Mesendoderm (in vitro differentiated cells): Measurements from ENCODE around the gene PTGER3.

Experiments
- DNase-seq: peaks from one replicate; pipeline ENCODE4 v3.0.0; 2013
- H2AK5ac ChIP-seq: 2 replicates; pipeline ENCODE4 v1.6.1; 2013; ENCODE audit warnings: low read length, inconsistent platforms
- H2BK120ac ChIP-seq: 2 replicates; pipeline ENCODE4 v1.6.1; 2013; ENCODE audit warnings: low read depth, mild to moderate bottlenecking, low read length, moderate library complexity, mixed read lengths
- H2BK15ac ChIP-seq: replicated peaks from 2 replicates; pipeline ENCODE4 v1.6.1; 2013; ENCODE audit warnings: low read depth, mild to moderate bottlenecking, moderate library complexity
- H2BK5ac ChIP-seq: 2 replicates; pipeline ENCODE4 v1.6.1; 2013; ENCODE audit warnings: low read length, inconsistent platforms
- H3K18ac ChIP-seq: 2 replicates; pipeline ENCODE4 v1.6.1; 2013; ENCODE audit warnings: mild to moderate bottlenecking, low read length, mixed read lengths
- H3K23ac ChIP-seq: one replicate; pipeline ENCODE4 v1.6.1; 2013; ENCODE audit warnings: low read length
- H3K27ac ChIP-seq: 2 replicates; pipeline ENCODE4 v1.5.1; 2013; ENCODE audit warnings: low read depth, mild to moderate bottlenecking, inconsistent platforms, low read length, moderate library complexity
- H3K27me3 ChIP-seq: 2 replicates; pipeline ENCODE4 v1.6.1; 2013; ENCODE audit warnings: low read length, control low read depth, mild to moderate bottlenecking, inconsistent platforms; ENCODE audit not compliant: insufficient read depth, poor library complexity
- H3K36me3 ChIP-seq: 2 replicates; pipeline ENCODE4 v1.6.1; 2013; ENCODE audit warnings: low read length, inconsistent platforms; ENCODE audit not compliant: control insufficient read depth, insufficient read depth
- H3K4ac ChIP-seq: one replicate; pipeline ENCODE4 v1.6.1; 2013; ENCODE audit warnings: low read depth, mild to moderate bottlenecking, low read length, moderate library complexity
- H3K4me1 ChIP-seq: 2 replicates; pipeline ENCODE4 v1.6.1; 2013; ENCODE audit warnings: low read depth, low read length, inconsistent platforms; ENCODE audit not compliant: control insufficient read depth
- H3K4me2 ChIP-seq: 2 replicates; pipeline ENCODE4 v1.6.1; 2013; ENCODE audit warnings: low read length
- H3K4me3 ChIP-seq: 2 replicates; pipeline ENCODE4 v1.5.1; 2013; ENCODE audit warnings: mild to moderate bottlenecking, low read length
- H3K56ac ChIP-seq: one replicate; pipeline ENCODE4 v1.6.1; 2013; ENCODE audit warnings: low read length
- H3K79me1 ChIP-seq: 2 replicates; pipeline ENCODE4 v1.6.1; 2013; ENCODE audit warnings: low read length, inconsistent platforms
- H3K79me2 ChIP-seq: 2 replicates; pipeline ENCODE4 v1.6.1; 2013; ENCODE audit warnings: mild to moderate bottlenecking, low read length; ENCODE audit not compliant: control insufficient read depth, insufficient read depth
- H3K9ac ChIP-seq: 2 replicates; pipeline ENCODE4 v1.6.1; 2013; ENCODE audit warnings: low read length, inconsistent platforms
- H4K5ac ChIP-seq: one replicate; pipeline ENCODE4 v1.6.1; 2013; ENCODE audit warnings: low read length
- H4K8ac ChIP-seq: one replicate; pipeline ENCODE4 v1.6.1; 2013; ENCODE audit warnings: low read depth, mild to moderate bottlenecking, control low read depth, low read length, moderate library complexity
- WGBS: extraction: QIAGEN DNeasy Blood & Tissue Kit; methylation state at CpG from one replicate; pipeline ENCODE4 v1.1.7; 2013; ENCODE audit warnings: low lambda C conversion rate, missing lambda C conversion rate; ENCODE audit not compliant: insufficient coverage; ENCODE audit errors: extremely low coverage; 5-methylcytosine and 5-hydroxymethylcytosine counted together

The PTGER3 gene

DNA sequence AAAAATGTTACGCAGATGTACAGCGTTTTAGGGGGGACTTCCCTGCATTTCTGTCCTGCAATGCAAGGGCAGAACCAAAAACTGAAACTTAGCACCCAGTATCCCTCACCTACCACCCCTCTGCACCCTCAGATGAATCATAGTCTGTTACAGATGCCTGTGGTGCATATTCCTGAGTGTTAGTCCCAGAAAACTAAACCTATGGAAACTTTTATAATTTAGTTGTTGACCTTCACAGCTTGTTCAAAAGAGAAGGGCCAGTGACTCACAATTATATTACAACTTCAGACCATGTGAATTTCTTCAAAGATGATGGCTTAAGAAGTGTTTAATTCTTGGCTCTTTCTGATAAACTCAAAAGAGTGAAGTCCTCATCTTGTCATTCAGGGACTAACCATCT is 5.8 kb downstream of the PTGER3 start:
- H2BK15ac ChIP-seq, result no peak overlapping the region
- no peak overlapping the region for H3K4me2 ChIP-seq
- no peak overlapping the region for H2BK5ac ChIP-seq
- H4K5ac ChIP-seq, result no peak overlapping the region
- H3K18ac ChIP-seq, result no peak overlapping the region
- H2BK120ac ChIP-seq, result no peak overlapping the region
- H3K36me3 ChIP-seq, result no peaks in the 10 kb centered on the region
- no peaks in the 10 kb centered on the region for H3K27me3 ChIP-seq
- no peak overlapping the region for H3K4me3 ChIP-seq
- no peak overlapping the region for H3K23ac ChIP-seq
- H2AK5ac ChIP-seq, result no peak overlapping the region
- no peak overlapping the region for H4K8ac ChIP-seq
- no CpG with 5 or more reads among the region's 2 CpGs for WGBS
- H3K4me1 ChIP-seq, result no peaks in the 10 kb centered on the region
- H3K4ac ChIP-seq, result no peak overlapping the region
- no peaks in the 10 kb centered on the region for H3K79me1 ChIP-seq
- DNase-seq, result no peak
- H3K9ac ChIP-seq, result no peak overlapping the region
- H3K56ac ChIP-seq, result no peak overlapping the region
- no peak overlapping the region for H3K27ac ChIP-seq
- no peaks in the 10 kb centered on the region for H3K79me2 ChIP-seq

DNA sequence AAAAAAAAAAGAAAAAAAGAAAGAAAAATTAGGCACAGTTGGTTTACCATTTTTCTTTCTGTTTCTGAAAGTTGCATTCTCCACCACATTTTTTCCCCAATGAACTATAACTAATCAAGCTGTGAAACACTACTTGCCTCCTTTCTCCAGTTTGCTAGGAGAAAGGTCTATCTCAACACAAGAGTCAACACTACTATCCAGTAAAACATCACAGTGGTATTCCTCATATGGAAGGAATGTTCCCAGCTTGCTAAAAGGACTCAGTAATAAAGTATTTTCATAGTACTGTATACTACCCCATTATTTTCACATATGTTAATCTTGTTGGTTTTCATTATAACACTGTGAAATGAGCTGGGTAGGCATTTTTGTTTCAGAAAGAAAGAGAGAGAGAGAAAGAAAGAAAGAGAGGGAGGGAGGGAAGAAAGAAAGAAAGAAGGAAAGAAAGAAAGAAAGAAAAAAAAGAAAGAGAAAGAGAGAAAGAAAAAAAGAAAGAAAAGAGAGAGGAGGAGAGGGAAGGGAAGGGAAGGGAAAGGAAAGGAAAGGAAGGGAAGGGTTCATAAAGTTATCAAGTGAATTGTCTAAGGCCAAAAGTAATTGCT is 7.9 kb downstream of the PTGER3 start:
- Histone ChIP-seq H2BK120ac (no peak overlapping the region), H3K27me3 (no peaks in the 10 kb centered on the region), H2BK5ac (no peak overlapping the region), H3K79me2 (no peaks in the 10 kb centered on the region), H3K9ac (no peak overlapping the region), H3K23ac (no peak overlapping the region), H2AK5ac (no peak overlapping the region), H2BK15ac (no peak overlapping the region), H3K18ac (no peak overlapping the region), H3K4ac (no peak overlapping the region), H3K27ac (no peak overlapping the region), H3K4me2 (no peak overlapping the region), H3K4me3 (no peak overlapping the region), H3K79me1 (no peaks in the 10 kb centered on the region), H3K36me3 (no peaks in the 10 kb centered on the region), H4K5ac (no peak overlapping the region), H4K8ac (no peak overlapping the region), H3K56ac (no peak overlapping the region), H3K4me1 (no peaks in the 10 kb centered on the region)
- DNase-seq, result no peak

DNA sequence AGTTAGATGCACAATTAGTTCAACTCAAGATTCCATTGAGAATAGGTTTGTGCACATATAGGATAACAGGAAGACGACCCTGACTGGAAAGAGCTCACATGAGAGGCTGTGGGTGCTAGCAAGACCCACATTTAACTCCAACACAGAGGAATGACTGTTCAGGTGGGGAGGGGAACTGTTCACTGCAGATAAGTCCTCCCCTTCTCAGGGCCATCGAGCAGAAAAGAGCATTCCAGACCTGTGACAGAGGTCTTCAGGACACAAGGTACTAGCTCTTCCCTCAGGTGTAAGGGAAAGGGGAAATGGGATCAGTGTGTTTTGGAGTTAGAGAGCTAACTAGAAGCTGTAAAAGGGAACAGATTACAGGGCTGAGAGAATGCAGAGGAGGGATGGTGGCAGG is 8.7 kb downstream of the PTGER3 start:
- H3K27me3 ChIP-seq, result no peaks in the 10 kb centered on the region
- H2BK120ac ChIP-seq, result no peak overlapping the region
- DNase-seq, result no peak
- no peak overlapping the region for H3K4me3 ChIP-seq
- no peaks in the 10 kb centered on the region for H3K36me3 ChIP-seq
- H3K4me2 ChIP-seq, result no peak overlapping the region
- H4K5ac ChIP-seq, result no peak overlapping the region
- no peaks in the 10 kb centered on the region for H3K79me2 ChIP-seq
- H4K8ac ChIP-seq, result no peak overlapping the region
- H3K56ac ChIP-seq, result no peak overlapping the region
- no peak overlapping the region for H3K18ac ChIP-seq
- WGBS, result no CpG with 5 or more reads among the region's 2 CpGs
- H2BK15ac ChIP-seq, result no peak overlapping the region
- H3K79me1 ChIP-seq, result no peaks in the 10 kb centered on the region
- no peak overlapping the region for H3K27ac ChIP-seq
- no peak overlapping the region for H2BK5ac ChIP-seq
- H3K23ac ChIP-seq, result no peak overlapping the region
- no peaks in the 10 kb centered on the region for H3K4me1 ChIP-seq
- no peak overlapping the region for H3K9ac ChIP-seq
- H3K4ac ChIP-seq, result no peak overlapping the region
- no peak overlapping the region for H2AK5ac ChIP-seq

GRCh38 chr1:71037829-71038620 is 9.6 kb downstream of the PTGER3 start:
- no peak for DNase-seq
- H3K27ac ChIP-seq, result no peak overlapping the region
- no peak overlapping the region for H3K4ac ChIP-seq
- H2AK5ac ChIP-seq, result no peak overlapping the region
- H3K56ac ChIP-seq, result no peak overlapping the region
- no peaks in the 10 kb centered on the region for H3K79me1 ChIP-seq
- no peak overlapping the region for H2BK15ac ChIP-seq
- H4K8ac ChIP-seq, result no peak overlapping the region
- WGBS, result no CpG with 5 or more reads among the region's 2 CpGs
- H3K36me3 ChIP-seq, result no peaks in the 10 kb centered on the region
- no peaks in the 10 kb centered on the region for H3K79me2 ChIP-seq
- H3K4me2 ChIP-seq, result no peak overlapping the region
- no peak overlapping the region for H2BK5ac ChIP-seq
- H4K5ac ChIP-seq, result no peak overlapping the region
- H3K18ac ChIP-seq, result no peak overlapping the region
- no peak overlapping the region for H3K4me3 ChIP-seq
- no peaks in the 10 kb centered on the region for H3K4me1 ChIP-seq
- no peak overlapping the region for H2BK120ac ChIP-seq
- no peak overlapping the region for H3K9ac ChIP-seq
- H3K27me3 ChIP-seq, result no peaks in the 10 kb centered on the region
- no peak overlapping the region for H3K23ac ChIP-seq

DNA sequence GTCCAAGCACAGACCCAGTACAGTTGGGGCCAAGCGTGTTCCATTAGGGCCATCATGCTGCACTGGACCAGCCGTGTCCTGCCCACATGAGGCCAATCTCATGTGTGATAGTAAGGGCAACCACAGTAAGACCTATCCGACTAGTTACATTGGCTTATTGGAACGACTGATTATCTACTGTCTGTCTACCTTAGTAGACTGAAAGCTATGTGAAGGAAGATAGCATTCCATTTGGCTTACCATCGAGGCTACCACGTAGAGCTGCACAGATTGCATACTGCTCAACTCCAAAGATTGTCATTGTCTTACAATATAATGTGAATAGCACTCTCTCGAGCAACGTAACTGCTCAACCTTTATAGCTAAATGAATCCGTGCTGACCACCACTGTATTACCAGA is 10.6 kb downstream of the PTGER3 start:
- WGBS, result no CpG with 5 or more reads among the region's 9 CpGs
- H3K79me2 ChIP-seq, result no peaks in the 10 kb centered on the region
- H3K27ac ChIP-seq, result no peak overlapping the region

GRCh38 chr1:71033136-71033535 is 14.5 kb downstream of the PTGER3 start:
- H3K56ac ChIP-seq, result no peak overlapping the region
- no peaks in the 10 kb centered on the region for H3K79me2 ChIP-seq
- no peak overlapping the region for H2BK5ac ChIP-seq
- H4K5ac ChIP-seq, result no peak overlapping the region
- no peaks in the 10 kb centered on the region for H3K27me3 ChIP-seq
- H3K4ac ChIP-seq, result no peak overlapping the region
- H3K4me2 ChIP-seq, result no peak overlapping the region
- H3K18ac ChIP-seq, result no peak overlapping the region
- no peak overlapping the region for H2AK5ac ChIP-seq
- no peak overlapping the region for H2BK120ac ChIP-seq
- DNase-seq, result no peak
- H3K79me1 ChIP-seq, result no peaks in the 10 kb centered on the region
- no peak overlapping the region for H4K8ac ChIP-seq
- H2BK15ac ChIP-seq, result no peak overlapping the region
- H3K4me3 ChIP-seq, result no peak overlapping the region
- no peak overlapping the region for H3K23ac ChIP-seq
- no CpG with 5 or more reads among the region's 1 CpG for WGBS
- H3K9ac ChIP-seq, result no peak overlapping the region
- no peaks in the 10 kb centered on the region for H3K36me3 ChIP-seq
- no peak overlapping the region for H3K27ac ChIP-seq
- H3K4me1 ChIP-seq, result no peaks in the 10 kb centered on the region

More for the DNA sequence above, 10.6 kb downstream of the PTGER3 start:
- H3K4me2 ChIP-seq, result no peak overlapping the region
- H3K56ac ChIP-seq, result no peak overlapping the region
- no peak overlapping the region for H2BK120ac ChIP-seq
- no peaks in the 10 kb centered on the region for H3K79me1 ChIP-seq
- DNase-seq, result no peak
- H4K8ac ChIP-seq, result no peak overlapping the region
- H2BK5ac ChIP-seq, result no peak overlapping the region
- no peak overlapping the region for H3K23ac ChIP-seq
- H3K4me3 ChIP-seq, result no peak overlapping the region
- no peak overlapping the region for H3K4ac ChIP-seq
- H3K9ac ChIP-seq, result no peak overlapping the region
- no peak overlapping the region for H4K5ac ChIP-seq
- H3K4me1 ChIP-seq, result no peaks in the 10 kb centered on the region
- no peak overlapping the region for H2BK15ac ChIP-seq
- no peaks in the 10 kb centered on the region for H3K27me3 ChIP-seq
- H3K18ac ChIP-seq, result no peak overlapping the region
- no peak overlapping the region for H2AK5ac ChIP-seq
- H3K36me3 ChIP-seq, result no peaks in the 10 kb centered on the region
